ENCODE results near the gene GPR157.

The GPR157 gene

GRCh38 chr1:9118186-9118585, 10.7 kb downstream of the GPR157 start:
- DNase-seq (ENCODE audit: low read depth, low spot score): no peak
- no peak overlapping the region for H3K4me3 ChIP-seq (ENCODE audit: low read depth, low read length)
- ChIA-PET CTCF (interaction anchor here (0.8 to 2.9 kb wide), 4 partner anchors 8 to 130 kb away, joined by 3 to 17 read pairs (median 10); no protein-coding TSS in a partner anchor), POLR2A (no interaction called here)
- no peak for TF ChIP-seq CTCF (IDR thresholded peaks at IDR 0.05; ENCODE audit: insufficient read depth, low read length, missing control alignments)

- DNase-seq (ENCODE audit: low read depth, low spot score): no peak
- TF ChIP-seq CTCF (IDR thresholded peaks at IDR 0.05; ENCODE audit: insufficient read depth, low read length, missing control alignments): no peak
- ChIA-PET POLR2A (no interaction called here), CTCF (interaction anchor here (1.0 to 2.9 kb wide), 6 partner anchors 10 to 111 kb away, joined by 3 to 17 read pairs (median 6); no protein-coding TSS in a partner anchor)
- no peak overlapping the region for H3K4me3 ChIP-seq (ENCODE audit: low read depth, low read length)
Measured at GRCh38 chr1:9115351-9116205, 13.3 kb downstream of the GPR157 start.

- TF ChIP-seq CTCF (IDR thresholded peaks at IDR 0.05; ENCODE audit: insufficient read depth, low read length, missing control alignments): no peak
- POLR2A ChIA-PET: no interaction called here
Measured at GRCh38 chr1:9112961-9113880, 15.7 kb downstream of the GPR157 start.

GRCh38 chr1:9111957-9112356, 16.9 kb downstream of the GPR157 start:
- no peak overlapping the region for H3K4me3 ChIP-seq (ENCODE audit: low read depth, low read length)
- POLR2A ChIA-PET: no interaction called here
- DNase-seq (ENCODE audit: low read depth, low spot score): no peak
- TF ChIP-seq CTCF (IDR thresholded peaks at IDR 0.05; ENCODE audit: insufficient read depth, low read length, missing control alignments): no peak
- CTCF ChIA-PET: interaction anchor here (0.7 to 17.5 kb wide), 21 partner anchors 10 to 442 kb away, joined by 3 to 267 read pairs (median 6); partner anchors contain the start of gene GPR157

More at GRCh38 chr1:9112961-9113880, 15.7 kb downstream of the GPR157 start:
- H3K4me3 ChIP-seq (ENCODE audit: low read depth, low read length): no peak overlapping the region
- DNase-seq (ENCODE audit: low read depth, low spot score): no peak
- CTCF ChIA-PET: interaction anchor here (0.7 to 17.5 kb wide), 11 partner anchors 8 to 378 kb away, joined by 3 to 267 read pairs (median 6); no protein-coding TSS in a partner anchor

- no peak for DNase-seq (ENCODE audit: low read depth, low spot score)
- ChIA-PET POLR2A (no interaction called here), CTCF (interaction anchor here (0.7 to 17.5 kb wide), 54 partner anchors 8 to 978 kb away, joined by 3 to 267 read pairs (median 4); partner anchors contain the start of genes GPR157 and H6PD)
- H3K4me3 ChIP-seq (ENCODE audit: low read depth, low read length): no peak overlapping the region
- no peak for TF ChIP-seq CTCF (IDR thresholded peaks at IDR 0.05; ENCODE audit: insufficient read depth, low read length, missing control alignments)
Measured at GRCh38 chr1:9111357-9111691, 17.6 kb downstream of the GPR157 start.

Measured in AG04449 (cell line).